NCI-H2029 treated with DMSO at 0.1 percent for 48 hours (cell line): Measurements from ENCODE around the gene ADAMTS2.

Experiments
- DNase-seq: peaks from one replicate; lab custom pipeline; 2025; lab: John Stamatoyannopoulos, UW

The ADAMTS2 gene

DNA sequence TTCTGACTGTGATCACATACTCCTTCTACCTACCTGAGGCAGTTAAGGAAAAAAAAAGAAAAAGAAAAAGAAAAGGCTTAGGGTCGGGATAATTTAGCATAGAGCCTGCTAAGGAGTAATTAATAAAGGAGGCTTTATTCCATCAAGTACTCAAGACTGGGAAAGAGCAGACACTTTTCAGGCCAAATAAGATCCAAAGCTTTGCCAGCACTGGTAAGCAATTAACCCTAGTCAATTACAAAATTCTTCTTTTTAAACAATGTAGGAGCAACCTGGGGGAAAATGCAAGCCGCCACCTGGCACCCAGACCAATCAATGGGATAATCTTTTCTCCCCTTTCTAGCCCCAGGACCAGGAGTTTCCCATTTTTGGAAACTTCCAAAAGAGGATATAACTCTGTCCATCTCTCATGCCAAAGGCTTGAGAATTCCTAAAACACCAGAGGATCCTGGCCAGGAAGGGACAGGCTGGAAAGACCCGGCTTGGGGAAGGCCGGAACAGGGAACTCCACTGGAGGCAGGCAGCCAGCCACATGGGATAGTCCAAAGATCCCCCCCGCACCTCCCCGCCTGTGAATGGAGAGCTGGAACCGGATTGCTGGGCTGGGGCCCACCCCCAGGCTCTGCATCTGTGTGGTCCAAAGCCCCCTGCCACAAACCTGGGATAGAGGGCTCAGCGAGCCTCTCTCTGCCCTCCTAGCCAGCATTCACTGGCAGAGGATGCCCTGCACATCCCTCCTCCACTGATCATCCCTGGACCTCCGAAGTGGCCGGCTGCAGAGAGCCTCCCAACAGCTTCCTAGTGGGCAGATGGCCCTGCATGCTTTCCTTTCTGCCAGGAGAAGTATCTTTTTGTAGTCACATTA lies 167.3 kb downstream of the ADAMTS2 start:
- no peak for DNase-seq

DNA sequence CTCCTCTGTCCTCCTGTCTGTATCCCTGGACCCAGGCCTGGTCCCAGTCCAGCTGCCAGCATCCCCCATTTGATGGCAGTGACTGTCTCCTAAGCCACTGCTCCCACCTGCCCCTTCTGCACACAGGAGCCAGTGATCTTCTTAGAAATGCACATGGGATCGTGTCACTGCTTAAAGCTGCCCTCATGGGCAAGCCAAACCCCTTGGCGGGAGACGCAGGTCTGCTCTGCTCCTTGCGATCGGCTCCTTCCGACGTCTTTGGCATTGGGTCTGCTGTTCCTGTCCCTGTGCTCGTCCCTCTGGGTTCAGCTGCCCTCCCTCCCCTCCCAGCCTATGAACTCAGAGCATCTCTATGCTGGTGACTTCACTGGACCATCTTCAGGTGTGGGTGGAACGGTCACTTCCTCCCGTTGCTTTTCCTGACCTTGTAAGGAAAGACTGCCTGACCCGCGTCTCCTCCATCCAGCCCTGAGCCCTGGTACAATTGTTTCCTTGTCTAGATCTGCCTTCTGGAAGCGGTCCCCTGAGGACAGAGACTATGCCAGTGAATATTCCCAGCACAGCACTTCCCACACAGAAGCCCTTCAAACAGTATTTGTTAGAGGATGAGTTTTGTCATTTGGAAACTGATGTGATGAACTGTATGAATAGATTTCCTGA lies 168.6 kb downstream of the ADAMTS2 start:
- DNase-seq = no peak

DNA sequence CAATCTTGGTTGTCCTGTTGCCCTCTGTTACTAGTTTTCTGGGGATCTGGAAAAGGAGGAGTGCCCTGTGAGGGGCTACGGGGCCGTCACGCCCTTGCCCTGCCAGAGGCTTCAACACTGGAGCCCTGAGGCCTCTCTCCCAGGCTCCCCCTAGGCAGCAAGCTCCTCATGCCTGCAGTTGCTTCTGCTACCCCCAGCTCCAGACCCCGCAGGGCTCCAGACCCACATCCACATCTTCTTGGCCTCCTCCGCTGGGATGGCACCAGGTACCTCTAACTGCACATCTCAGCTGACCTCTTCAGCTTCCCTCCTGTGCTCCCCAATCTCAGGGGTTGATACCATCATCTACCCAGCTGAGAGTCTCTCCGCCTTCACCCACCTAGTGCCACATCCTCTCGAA lies 169.1 kb downstream of the ADAMTS2 start:
- DNase-seq = no peak

DNA sequence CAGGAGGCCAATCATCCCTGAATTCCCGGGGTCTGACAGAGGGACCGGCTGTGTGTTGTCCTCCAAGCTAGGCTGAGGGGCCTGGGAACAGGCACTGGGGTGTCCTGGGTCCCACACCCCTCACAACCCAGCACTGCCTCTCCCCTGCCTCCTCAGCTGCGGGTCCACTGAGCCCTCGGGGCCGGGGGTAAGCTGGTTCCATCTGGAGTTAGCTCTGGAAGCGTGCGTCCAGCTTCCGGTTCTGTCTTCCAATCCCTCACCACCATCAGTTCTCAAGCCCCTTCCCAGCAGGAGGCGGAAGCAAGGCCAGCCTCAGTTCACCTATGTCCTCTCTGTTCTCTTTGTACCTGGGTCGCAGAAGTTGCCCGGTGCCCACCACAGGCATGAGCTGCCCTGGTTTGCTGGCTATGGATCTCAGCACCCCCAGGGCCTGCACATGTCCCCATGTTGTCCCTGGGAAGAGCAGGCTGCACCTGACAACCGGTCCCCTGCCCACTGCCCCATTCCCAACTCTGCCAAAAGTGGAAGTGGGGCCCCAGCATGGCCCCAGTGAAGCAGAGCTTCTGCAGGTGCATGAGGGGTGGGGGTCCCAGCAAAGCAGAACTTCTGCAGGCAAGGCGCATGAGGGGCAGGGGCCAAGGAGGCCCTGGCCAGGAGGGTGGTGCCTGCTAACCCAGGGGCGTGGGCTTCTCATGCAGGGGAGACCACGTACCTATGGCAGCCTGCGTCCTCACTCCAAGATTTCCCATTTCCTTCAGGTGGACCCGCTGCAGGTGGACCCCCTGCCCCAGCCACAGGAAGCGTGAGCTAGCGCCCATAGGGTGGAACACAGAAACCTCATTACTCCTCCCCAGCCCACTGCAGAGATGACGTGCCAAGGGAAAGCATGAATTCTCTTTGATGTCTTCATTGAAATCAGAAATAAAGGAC lies 173.2 kb downstream of the ADAMTS2 start:
- no peak for DNase-seq

DNA sequence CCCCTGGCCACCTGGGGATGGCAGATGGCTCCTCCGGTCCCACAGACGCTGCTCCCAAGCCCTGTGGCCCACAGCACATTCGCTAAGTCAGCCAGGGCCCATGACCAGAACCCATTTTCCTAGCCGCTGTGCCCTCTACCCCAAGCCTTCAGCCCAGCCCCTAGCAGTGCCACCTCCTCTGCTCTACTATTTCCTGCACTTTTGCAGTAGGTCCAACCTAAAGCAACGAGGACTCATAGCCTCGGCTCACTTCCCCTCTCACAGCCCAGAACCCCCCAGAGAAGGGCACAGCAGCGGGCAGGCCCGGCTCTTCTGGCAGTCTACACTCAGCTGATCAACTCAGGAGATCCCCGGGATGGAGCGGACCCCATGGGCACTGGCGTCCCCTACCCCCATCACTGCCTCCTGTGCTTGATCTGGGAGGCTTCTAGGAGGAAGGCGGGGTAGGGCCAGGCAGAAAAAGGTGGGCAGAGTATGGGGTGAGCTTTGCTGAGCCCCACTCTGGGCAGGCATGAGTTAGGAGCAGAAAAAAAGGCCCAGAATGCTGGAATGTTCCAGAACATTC lies 173.9 kb downstream of the ADAMTS2 start:
- DNase-seq = no peak

DNA sequence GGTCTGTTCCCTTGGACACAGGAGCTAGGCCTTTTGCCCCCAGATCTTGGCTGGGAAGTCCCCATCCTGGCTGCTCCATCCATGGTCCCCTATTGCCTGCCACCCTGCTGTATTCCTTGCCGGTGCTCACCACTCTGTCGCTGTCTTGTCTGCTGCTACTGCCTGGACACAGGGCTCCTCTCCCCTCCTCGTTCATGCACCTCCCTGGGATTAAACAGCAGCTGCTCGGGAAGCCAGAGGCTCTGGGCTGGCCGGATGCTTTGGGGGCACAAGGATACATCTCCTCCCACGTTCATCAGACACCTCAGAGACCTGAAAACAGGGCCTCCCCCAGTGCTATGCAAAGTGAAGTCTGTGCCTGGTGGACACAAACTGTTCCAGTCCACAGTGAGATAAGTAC lies 174.7 kb downstream of the ADAMTS2 start:
- DNase-seq = no peak

DNA sequence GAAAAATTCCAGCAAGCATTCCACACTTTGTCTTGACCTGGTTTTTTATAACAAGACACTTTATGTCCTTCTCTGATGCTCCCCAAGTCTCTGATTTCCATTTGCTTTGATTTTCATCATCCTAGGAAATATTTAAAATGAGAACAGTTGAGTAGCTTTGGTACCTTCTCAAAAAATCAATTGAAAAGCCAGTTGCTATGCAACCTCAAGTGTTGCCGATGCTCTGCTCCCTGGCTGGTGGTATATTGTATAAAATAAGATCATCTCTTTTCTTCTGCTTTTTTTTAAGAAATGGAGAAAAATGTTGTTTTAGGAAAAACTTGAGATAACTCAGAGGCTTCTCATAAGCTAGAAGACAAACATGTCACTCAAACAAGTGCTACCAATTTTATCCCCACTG lies 175.4 kb downstream of the ADAMTS2 start:
- DNase-seq = no peak

DNA sequence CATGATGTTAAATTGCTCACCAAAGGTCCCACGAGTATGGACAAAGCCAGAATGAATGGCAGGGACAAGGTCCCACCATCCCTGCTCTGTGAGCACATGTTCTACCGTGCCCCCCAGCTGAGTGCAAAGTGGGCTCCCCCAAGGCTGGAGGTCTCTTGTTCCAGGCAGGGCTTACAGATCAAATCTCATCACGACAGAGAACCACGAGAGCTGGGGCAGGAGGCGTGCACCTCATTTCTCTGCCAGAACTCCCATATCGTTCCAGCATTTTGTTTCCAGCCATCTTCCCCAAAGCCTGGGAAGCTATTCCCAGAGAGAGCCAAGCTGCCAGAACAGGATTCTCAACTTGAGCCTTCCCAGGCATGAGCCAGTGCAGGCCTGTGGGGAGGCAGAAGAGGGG lies 176.6 kb downstream of the ADAMTS2 start:
- DNase-seq = no peak

DNA sequence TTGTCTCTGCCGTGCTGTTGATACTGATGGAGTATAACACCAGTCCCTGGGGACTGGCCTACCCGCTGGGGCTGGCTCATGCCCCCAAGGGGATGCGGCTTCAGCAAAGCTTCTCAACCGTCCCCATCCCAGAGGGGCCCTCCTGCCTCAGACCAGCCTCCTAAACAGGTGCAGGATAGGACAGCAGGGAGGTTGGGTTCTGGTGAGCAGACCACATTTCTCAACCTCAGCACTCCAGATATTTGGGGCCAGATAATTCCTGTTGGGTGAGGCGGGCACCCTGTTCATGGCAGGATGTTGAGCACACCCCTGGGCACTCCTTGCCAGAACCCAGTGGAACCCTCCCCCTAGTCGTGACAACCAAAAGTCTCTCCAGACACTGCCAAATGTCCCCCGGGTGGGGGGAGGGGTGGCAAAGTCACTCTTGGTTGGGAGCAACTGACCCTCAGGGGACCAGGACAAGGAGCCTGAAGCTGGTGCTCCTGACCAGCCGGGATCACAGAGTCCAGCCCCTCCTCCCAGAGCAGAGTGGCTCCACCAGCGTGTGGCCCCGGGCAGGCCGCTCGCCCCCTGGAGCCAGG lies 177.3 kb downstream of the ADAMTS2 start:
- DNase-seq = no peak

DNA sequence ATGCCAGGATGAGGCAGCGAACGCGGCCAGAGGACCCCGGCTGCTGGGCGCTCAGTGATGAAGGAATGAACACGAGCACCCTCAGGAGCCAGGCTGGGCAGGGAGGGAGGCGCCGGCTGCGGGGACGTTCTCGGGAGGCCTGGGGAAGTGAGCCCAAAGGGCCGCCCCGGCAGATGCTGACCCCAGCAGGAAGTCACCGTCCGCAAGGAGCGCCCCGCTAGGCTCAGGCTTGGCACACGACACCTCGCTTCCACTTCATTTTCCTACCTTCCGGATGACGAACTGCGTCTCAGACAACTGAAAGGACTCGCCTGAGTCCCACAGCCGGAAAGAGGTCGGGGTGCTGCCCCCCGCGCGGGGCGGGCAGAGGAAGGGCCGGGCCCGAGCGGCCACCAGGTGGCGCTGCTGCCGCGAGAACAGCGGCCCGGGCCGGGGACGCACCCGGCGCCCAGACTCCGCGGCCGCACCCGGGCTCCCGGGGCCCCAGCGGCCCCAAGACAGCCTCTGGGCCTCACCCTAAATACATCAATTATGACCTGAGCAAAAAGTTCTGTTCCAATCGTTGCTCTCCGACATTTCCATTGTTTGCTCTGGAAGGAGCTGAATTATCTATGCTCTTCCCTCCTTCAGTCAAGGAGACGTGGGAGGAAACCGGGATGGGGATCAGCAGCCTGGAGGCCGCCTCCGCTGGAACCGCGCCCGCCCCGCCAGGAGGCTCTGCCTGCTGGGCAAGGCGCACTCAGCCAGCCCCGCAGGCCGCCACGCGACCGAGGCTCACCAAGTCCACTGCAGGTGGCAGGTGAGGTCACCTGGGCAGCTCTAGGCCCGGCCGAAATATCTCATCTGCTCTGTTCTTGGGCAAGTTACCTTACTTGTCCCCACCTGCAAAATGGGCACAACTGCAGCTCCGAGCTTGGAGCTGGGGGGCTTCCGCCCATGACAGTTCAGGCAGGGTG lies 178.1 kb downstream of the ADAMTS2 start:
- peak; percentile 10 for DNase-seq

DNA sequence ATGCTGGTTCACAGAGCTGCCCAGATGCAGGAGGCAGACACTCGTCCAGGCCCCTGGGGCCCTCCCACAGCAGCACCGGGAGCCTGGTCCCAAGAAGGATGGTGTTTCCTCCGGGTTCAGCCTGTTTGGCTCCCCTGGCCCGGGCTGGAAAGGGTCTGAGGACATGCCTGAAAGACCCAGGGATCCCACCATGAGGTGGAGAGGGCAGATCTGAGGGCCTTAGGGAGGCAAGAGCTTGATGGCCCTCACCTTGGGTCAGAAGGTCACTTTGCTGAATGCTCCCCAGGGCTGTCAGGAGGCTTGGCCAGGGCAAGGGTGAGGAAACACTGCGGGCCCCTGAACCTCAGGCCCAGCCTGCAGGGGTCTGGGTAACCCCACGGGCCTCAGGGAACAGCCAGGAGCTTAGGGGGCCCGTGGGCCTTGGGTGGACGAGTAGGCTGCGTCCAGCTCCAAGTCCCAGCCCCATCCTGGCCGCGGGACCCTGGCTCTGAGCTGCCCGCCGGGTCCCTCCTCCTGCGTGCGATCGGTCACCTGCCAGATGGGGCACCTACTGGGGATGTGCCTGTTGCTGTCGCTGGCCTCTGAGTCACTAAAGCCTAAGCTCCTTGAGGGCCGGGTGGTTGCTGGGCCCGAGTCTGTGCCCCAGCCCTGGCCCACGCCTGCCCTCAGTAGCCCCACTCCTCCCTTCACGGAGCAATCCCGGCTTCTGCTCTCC lies 178.9 kb downstream of the ADAMTS2 start:
- DNase-seq = no peak

DNA sequence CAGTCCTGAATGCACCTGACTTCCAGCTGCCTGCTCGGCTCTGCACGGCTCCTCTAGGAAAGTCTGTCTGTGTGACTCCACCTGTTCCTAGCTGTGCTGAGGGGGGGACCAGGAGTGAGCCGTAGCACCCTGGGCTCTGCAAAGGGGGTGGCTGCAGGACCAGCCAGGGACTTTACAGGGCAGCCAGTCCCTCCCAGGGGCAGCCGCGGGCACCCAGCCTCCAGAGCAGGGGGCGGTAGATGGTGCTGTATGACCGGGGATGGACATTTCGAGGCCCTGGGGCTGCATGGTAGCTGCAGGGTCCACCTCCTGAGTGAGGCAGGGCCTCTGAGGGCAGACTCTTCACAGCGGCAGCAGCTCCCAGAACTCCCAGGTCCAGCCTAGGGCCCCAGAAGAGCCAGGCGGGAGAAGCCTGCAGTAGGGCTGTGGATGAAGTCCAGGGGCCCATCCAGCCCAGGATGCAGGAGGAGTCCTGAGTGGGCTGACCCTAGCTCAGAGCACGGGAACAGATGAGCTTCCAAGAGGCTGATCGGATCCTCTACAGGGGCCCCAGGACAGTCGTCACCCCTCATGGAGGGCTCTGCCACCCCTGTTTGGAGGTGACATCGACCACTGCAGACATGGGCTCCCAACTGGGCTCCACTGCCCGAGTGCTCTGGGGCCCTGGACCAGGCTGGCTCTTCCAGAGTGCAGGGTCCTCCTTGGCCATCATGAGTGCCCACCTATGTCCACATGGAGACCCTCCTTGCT lies 179.7 kb downstream of the ADAMTS2 start:
- DNase-seq = no peak

DNA sequence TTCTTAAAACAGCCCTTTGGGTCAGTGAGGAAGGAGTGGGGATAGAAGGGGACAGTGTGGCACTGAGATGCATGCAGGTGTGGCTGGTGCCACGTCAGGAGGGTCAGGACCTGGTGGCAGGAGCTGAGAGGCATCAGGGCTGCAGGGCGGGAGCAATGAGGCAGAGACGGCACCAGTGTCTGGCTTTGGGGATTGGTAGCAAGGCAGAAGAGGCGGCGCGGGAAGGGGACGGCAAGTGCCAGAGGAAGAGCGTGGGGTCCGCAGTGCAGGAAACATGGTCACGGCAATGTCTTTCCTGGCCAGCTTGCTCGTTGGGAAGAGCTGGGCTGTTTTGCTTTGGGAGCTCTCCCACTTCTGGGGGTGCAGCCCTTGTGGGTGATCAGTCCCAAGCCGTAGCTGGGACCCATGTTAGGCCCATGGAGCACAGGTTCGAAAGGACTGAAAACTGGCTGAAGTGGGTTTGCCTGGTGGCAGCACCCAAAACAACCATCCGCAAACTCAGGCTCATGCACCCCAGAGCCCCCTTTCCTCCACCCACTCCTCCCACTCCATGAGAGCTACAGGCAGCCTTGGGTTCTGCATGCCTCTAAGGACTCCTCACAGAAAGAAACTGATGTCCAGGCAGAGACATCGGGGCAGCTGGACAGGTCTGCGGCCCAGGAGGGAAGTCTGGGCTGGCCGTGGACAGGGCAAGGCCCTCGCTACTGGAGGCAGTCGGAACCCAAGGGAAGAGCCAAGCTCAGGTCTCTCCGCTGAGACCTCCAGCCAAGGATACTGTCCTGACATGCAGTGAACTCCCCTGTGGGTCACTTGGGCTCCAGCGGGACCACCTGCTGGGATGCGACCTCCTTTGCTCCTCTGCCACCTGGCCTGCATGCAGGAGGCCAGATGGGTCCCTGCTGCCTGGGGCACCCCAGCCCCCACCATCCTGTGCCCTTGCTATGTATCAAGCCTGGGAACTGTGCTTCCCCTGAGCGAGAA lies 180.6 kb downstream of the ADAMTS2 start:
- no peak for DNase-seq

DNA sequence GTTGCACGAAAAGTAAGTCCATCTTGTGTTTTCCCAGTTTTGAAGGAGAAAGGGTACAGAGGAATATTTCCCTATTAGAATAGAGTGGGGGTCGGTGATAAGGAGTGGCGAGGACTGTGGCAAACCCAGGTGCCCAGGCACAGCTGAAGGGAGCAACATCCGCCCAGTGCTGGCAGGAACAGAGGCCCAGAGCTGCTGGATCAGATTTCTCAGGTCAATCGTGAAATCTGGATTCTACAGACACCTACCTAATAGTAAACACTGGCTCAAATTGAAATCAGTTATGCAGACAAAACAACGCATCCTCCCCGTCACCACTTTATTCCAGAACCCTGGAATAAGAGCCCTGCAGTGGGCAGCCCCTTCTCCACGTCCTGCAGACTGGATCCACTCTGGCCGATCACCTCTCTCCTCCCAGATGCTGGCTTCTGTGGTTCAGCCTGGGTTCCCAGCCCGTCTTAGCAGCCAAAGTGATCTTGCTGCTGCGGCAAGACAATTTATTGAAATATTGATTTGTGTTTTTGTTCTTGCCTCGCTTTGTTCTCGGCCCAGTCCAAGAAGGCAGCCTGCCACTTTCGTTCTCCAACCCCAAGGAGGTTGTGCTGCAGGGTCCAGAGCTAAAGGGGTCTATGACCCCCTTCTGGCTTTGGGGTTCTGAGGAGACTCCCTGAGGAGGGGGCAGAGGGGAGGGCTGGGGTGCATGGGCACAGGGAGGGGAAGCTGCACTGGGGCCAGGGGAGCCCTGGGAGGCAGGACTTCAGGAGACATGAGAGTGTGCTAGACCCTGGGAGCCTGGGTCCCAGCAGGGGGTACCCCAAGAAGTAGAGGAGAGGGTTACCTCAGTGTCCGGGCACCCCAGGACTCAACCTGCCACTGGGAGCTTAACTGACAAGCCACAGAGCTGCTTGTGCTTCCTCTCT lies 181.8 kb downstream of the ADAMTS2 start:
- DNase-seq = no peak

DNA sequence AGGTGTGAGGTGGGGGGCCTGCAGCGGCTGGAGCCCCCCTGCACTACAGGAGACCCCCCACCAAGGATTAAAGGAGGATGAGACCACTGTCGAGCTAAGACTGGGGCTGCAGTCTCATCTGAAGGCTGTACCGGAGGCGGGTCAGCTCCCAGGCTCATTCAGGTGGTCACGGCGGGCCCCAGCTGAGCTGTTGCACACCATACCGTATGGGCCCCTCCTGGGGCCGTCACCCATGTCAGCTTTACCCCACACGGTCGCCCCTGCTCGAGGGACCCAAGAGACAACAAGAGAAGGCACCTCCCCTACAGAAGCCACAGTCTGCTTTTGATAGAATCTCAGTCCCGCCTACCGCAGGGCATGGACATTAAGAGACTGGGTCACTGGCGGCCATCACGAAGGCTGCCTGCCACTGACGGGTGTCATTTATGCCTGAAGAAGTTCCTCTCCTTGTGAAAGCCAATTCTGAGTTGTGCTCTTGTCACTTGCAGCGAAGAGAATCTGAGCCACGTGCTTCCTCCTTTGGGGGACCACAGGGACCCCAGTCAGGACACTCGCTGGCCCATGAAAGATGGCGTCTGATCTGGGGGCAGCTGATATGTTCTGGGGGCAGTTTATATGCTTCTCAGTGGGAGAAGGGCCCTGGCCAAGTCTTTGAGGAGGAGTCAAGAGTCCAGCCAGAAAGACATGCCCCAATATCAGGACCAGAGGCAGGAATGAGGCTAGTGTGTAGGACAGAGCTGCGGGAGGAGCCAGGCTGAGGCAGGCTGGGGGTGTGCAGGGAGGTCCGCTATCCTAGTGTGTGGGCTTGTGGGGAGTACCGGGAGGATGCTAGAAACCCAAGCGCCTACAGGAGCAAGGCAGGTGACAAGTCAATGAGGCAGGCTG lies 182.7 kb downstream of the ADAMTS2 start:
- DNase-seq = no peak

DNA sequence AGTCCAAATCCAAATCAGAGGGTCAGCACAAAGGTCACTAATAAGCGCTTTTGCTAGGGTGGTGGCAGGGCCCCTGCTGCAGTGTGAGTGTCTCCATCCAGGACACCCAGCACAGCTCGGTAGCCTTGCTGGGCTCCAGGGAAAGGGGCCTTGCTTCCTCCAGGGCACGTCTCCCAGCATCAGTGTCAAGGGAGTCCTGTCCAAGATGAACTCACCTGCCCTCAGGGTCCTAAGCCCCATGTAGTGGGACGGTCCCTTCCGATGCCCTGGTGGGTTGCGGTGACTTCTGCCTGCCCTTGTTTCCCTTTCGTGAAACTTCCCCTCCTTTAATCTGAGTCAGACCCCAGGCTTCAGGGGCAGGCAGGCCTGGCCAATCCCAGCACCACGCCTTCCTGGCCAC lies 183.4 kb downstream of the ADAMTS2 start:
- no peak for DNase-seq
